ENCODE results near the gene TFRC. TPM values are rescaled to one million over a fixed set of nuclear protein-coding genes. Genes with fewer than 3 reads are reported as not detected.

Gene TFRC
- total RNA-seq, 1 experiment from 2014 or later, result 604 TPM

- H3K27ac ChIP-seq (ENCODE audit: low read length), result no peak overlapping the region
- in situ Hi-C loops (cut with HindIII; ENCODE audit: low pct_unique_long_range_greater_than_20kb, low sequenced_read_pairs), result no loop called here
- ChIA-PET POLR2A (interaction anchor here (0.7 kb wide), 1 partner anchor 343 kb away, joined by 3 read pairs; no protein-coding TSS in a partner anchor), CTCF (no interaction called here)
- no peaks in the 10 kb centered on the region for H3K36me3 ChIP-seq (ENCODE audit: control insufficient read depth, insufficient read depth, low read length)
- no peak for TF ChIP-seq REST (IDR thresholded peaks at IDR 0.05; ENCODE audit: insufficient read depth in 1 of 2, low read depth in 2 of 2, low read length in 1 of 2)
- TF ChIP-seq SIN3A (IDR thresholded peaks at IDR 0.05; ENCODE audit: borderline replicate concordance, insufficient read depth, low read depth, low read length), result no peak
- TF ChIP-seq TCF7L2 (IDR thresholded peaks at IDR 0.05; ENCODE audit: low read depth, low read length), result no peak
- no peak for TF ChIP-seq POLR2AphosphoS5 (IDR thresholded peaks at IDR 0.05; ENCODE audit: low read depth, low read length)
- no peak for TF ChIP-seq CTCF (IDR thresholded peaks at IDR 0.05)
- no peaks in the 10 kb centered on the region for H3K27me3 ChIP-seq (ENCODE audit: control insufficient read depth, insufficient read depth, low read length)
- intact Hi-C loops (cut with micrococcal nuclease; ENCODE audit: unreplicated experiment), result no loop called here
- no peaks in the 10 kb centered on the region for H3K9me3 ChIP-seq (ENCODE audit: control insufficient read depth, insufficient read depth, low read depth, low read length)
- no peaks in the 10 kb centered on the region for H3K4me1 ChIP-seq (ENCODE audit: control insufficient read depth, insufficient read depth, low read length)
- H3K4me3 ChIP-seq (ENCODE audit: low read depth in 2 of 2, low read length in 2 of 2), result no peak overlapping the region
- DNase-seq (ENCODE audit: low read depth, low spot score) (no peak), ATAC-seq (no peak)
- BruUV-seq (replicated peaks), result no TSS peak
Measured at GRCh38 chr3:196122021-196122687, 40.3 kb upstream of the TFRC start.

GRCh38 chr3:196121066-196121465 is 39.2 kb upstream of the TFRC start:
- Histone ChIP-seq H3K4me3 (ENCODE audit: low read depth in 2 of 2, low read length in 2 of 2) (no peak overlapping the region), H3K36me3 (ENCODE audit: control insufficient read depth, insufficient read depth, low read length) (no peaks in the 10 kb centered on the region), H3K4me1 (ENCODE audit: control insufficient read depth, insufficient read depth, low read length) (no peaks in the 10 kb centered on the region), H3K27me3 (ENCODE audit: control insufficient read depth, insufficient read depth, low read length) (no peaks in the 10 kb centered on the region), H3K27ac (ENCODE audit: low read length) (no peak overlapping the region), H3K9me3 (ENCODE audit: control insufficient read depth, insufficient read depth, low read depth, low read length) (no peaks in the 10 kb centered on the region)
- no peak for DNase-seq (ENCODE audit: low read depth, low spot score)
- TF ChIP-seq TCF7L2 (IDR thresholded peaks at IDR 0.05; ENCODE audit: low read depth, low read length) (no peak), POLR2AphosphoS5 (IDR thresholded peaks at IDR 0.05; ENCODE audit: low read depth, low read length) (no peak), SIN3A (IDR thresholded peaks at IDR 0.05; ENCODE audit: borderline replicate concordance, insufficient read depth, low read depth, low read length) (no peak), REST (IDR thresholded peaks at IDR 0.05; ENCODE audit: insufficient read depth in 1 of 2, low read depth in 2 of 2, low read length in 1 of 2) (no peak), CTCF (IDR thresholded peaks at IDR 0.05) (no peak)
- POLR2A ChIA-PET, result interaction anchor here (0.5 kb wide), 1 partner anchor 516 kb away, joined by 3 read pairs; no protein-coding TSS in a partner anchor
- intact Hi-C loops (cut with micrococcal nuclease; ENCODE audit: unreplicated experiment), result no loop called here
- CTCF ChIA-PET, result no interaction called here
- no peak for ATAC-seq
- in situ Hi-C loops (cut with HindIII; ENCODE audit: low pct_unique_long_range_greater_than_20kb, low sequenced_read_pairs), result no loop called here
- BruUV-seq (replicated peaks), result no TSS peak

All from Panc1 (cell line).